Measurements from ENCODE around the gene RBMY1D. TPM values are rescaled to one million over a fixed set of nuclear protein-coding genes. Genes with fewer than 3 reads are reported as not detected.

The RBMY1D gene
- total RNA-seq, 4 donors from 2014 or later, result not detected

- no peak overlapping the region for H3K27ac ChIP-seq (replicated peaks in 1 of 4)
- H3K4me1 ChIP-seq, result no peaks in the 10 kb centered on the region
- WGBS, result no CpG with 5 or more reads among the region's 8 CpGs
- intact Hi-C loops (cut with DNase I), result no loop called here
- TF ChIP-seq EP300 (IDR thresholded peaks at IDR 0.05) (no peak), POLR2AphosphoS5 (IDR thresholded peaks at IDR 0.05) (no peak)
- no peak for DNase-seq (ENCODE audit: extremely low spot score)
- H3K4me3 ChIP-seq, result no peak overlapping the region
- no peaks in the 10 kb centered on the region for H3K9me3 ChIP-seq
- H3K36me3 ChIP-seq, result no peaks in the 10 kb centered on the region
- no peaks in the 10 kb centered on the region for H3K27me3 ChIP-seq
These were observed 58.0 kb downstream of the RBMY1D start for GRCh38 chrY:21836343-21836742.

- Histone ChIP-seq H3K4me1 (no peaks in the 10 kb centered on the region), H3K36me3 (no peaks in the 10 kb centered on the region), H3K27me3 (no peaks in the 10 kb centered on the region), H3K9me3 (no peaks in the 10 kb centered on the region), H3K27ac (replicated peaks in 1 of 4) (no peak overlapping the region), H3K4me3 (no peak overlapping the region)
- TF ChIP-seq EP300 (IDR thresholded peaks at IDR 0.05) (no peak), POLR2A (IDR thresholded peaks at IDR 0.05; ENCODE audit: low read depth) (no peak), POLR2AphosphoS5 (IDR thresholded peaks at IDR 0.05) (no peak)
- TF ChIP-seq, protein P1, sequence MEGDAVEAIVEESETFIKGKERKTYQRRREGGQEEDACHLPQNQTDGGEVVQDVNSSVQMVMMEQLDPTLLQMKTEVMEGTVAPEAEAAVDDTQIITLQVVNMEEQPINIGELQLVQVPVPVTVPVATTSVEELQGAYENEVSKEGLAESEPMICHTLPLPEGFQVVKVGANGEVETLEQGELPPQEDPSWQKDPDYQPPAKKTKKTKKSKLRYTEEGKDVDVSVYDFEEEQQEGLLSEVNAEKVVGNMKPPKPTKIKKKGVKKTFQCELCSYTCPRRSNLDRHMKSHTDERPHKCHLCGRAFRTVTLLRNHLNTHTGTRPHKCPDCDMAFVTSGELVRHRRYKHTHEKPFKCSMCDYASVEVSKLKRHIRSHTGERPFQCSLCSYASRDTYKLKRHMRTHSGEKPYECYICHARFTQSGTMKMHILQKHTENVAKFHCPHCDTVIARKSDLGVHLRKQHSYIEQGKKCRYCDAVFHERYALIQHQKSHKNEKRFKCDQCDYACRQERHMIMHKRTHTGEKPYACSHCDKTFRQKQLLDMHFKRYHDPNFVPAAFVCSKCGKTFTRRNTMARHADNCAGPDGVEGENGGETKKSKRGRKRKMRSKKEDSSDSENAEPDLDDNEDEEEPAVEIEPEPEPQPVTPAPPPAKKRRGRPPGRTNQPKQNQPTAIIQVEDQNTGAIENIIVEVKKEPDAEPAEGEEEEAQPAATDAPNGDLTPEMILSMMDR (IDR thresholded peaks at IDR 0.05), result no peak
- intact Hi-C loops (cut with DNase I), result no loop called here
- no peak for DNase-seq (ENCODE audit: extremely low spot score)
- WGBS, result no CpG with 5 or more reads among the region's 7 CpGs
These were observed 59.3 kb downstream of the RBMY1D start for GRCh38 chrY:21835052-21835451.

Other genes starting within 250 kb of the RBMY1D start
- gene RBMY1E, start 23.5 kb upstream of the RBMY1D start, total RNA-seq, result not detected

Measured in esophagus muscularis mucosa (tissue), 4 donors.